Measurements from ENCODE around the gene DCUN1D2.

DNA sequence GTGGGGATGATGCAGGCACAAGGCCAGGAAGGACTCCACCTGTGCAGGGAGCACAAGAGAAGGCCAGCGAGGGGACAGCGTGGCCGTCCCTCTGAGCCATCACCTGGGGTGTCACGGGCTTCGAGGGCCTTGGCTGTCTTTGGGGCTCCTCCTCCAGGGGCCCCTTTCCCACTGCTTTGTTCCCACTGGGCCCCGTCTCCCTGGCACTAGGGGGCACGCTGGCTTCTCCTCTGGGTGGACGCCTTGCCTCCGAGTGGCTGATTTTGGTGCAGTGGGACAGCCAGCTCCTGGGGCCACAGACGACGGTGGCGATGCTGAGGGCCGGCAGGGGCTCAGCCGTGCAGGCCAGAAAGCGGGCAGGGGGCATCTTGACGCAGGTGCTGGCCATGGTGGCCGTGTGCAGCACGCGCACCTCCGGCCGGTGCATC lies 83.4 kb downstream of the DCUN1D2 start:
- TF ChIP-seq, protein P1, sequence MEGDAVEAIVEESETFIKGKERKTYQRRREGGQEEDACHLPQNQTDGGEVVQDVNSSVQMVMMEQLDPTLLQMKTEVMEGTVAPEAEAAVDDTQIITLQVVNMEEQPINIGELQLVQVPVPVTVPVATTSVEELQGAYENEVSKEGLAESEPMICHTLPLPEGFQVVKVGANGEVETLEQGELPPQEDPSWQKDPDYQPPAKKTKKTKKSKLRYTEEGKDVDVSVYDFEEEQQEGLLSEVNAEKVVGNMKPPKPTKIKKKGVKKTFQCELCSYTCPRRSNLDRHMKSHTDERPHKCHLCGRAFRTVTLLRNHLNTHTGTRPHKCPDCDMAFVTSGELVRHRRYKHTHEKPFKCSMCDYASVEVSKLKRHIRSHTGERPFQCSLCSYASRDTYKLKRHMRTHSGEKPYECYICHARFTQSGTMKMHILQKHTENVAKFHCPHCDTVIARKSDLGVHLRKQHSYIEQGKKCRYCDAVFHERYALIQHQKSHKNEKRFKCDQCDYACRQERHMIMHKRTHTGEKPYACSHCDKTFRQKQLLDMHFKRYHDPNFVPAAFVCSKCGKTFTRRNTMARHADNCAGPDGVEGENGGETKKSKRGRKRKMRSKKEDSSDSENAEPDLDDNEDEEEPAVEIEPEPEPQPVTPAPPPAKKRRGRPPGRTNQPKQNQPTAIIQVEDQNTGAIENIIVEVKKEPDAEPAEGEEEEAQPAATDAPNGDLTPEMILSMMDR (IDR thresholded peaks at IDR 0.05): no peak
- TF ChIP-seq POLR2AphosphoS5 (IDR thresholded peaks at IDR 0.05) (no peak), POLR2A (IDR thresholded peaks at IDR 0.05) (no peak), EP300 (IDR thresholded peaks at IDR 0.05) (no peak)
